Fibroblast of skin of left quadriceps (primary cell): ENCODE results near the gene SLC44A2.
A peak's percentile ranks its signal among the peaks of the same experiment; 100 is the strongest.
"Not testable (repeated sequence)": the region's sequence is repeated elsewhere in the genome, so short reads cannot be mapped to it uniquely, and the experiment has no call there.

ENCODE experiments used
- DNase-seq, 2 experiments: peaks; one replicate each; pipeline ENCODE4 v3.0.0-alpha.2; 2013; ENCODE audit warnings: low read depth in 2 of 2

The SLC44A2 gene

GRCh38 chr19:10651851-10652250, 26.5 kb downstream of the SLC44A2 start:
- DNase-seq = no peak

GRCh38 chr19:10653482-10653731, 28.1 kb downstream of the SLC44A2 start:
- DNase-seq = no peak

GRCh38 chr19:10653732-10654609, 28.6 kb downstream of the SLC44A2 start, which contains the start of gene ILF3:
Gene ILF3 (plus strand): TSS chr19:10654346. CDS start chr19:10670606, 16,260 bp downstream.
- DNase-seq = peak; percentile 100

- DNase-seq = peak in 1 of 2 experiments; percentile 17
Measured at GRCh38 chr19:10654610-10655456, 29.5 kb downstream of the SLC44A2 start.

GRCh38 chr19:10655457-10656312, 30.3 kb downstream of the SLC44A2 start:
- DNase-seq = no peak

- DNase-seq = no peak
Measured at GRCh38 chr19:10660346-10660745, 35.0 kb downstream of the SLC44A2 start.

- no peak for DNase-seq
Measured at GRCh38 chr19:10661946-10662345, 36.6 kb downstream of the SLC44A2 start.

GRCh38 chr19:10662384-10663251, 37.3 kb downstream of the SLC44A2 start:
- DNase-seq = no peak

GRCh38 chr19:10663252-10663563, 37.9 kb downstream of the SLC44A2 start:
- DNase-seq = not testable (repeated sequence)

GRCh38 chr19:10667867-10668266, 42.5 kb downstream of the SLC44A2 start:
- DNase-seq = no peak

GRCh38 chr19:10669246-10669645, 43.9 kb downstream of the SLC44A2 start:
- no peak for DNase-seq

- peak; percentile 52 to 55 for DNase-seq
Measured at GRCh38 chr19:10670182-10670581, 44.8 kb downstream of the SLC44A2 start.

GRCh38 chr19:10670876-10671804, 45.8 kb downstream of the SLC44A2 start:
- no peak for DNase-seq

GRCh38 chr19:10671922-10672321, 46.6 kb downstream of the SLC44A2 start:
- not testable (repeated sequence) for DNase-seq

GRCh38 chr19:10675214-10675613, 49.9 kb downstream of the SLC44A2 start:
- DNase-seq = not testable (repeated sequence)

GRCh38 chr19:10677751-10678150, 52.4 kb downstream of the SLC44A2 start:
- DNase-seq = no peak

- DNase-seq = no peak
Measured at GRCh38 chr19:10678813-10679212, 53.5 kb downstream of the SLC44A2 start.

- no peak for DNase-seq
Measured at GRCh38 chr19:10679743-10680142, 54.4 kb downstream of the SLC44A2 start.

- DNase-seq = no peak
Measured at GRCh38 chr19:10680545-10681135, 55.3 kb downstream of the SLC44A2 start.

- no peak for DNase-seq
Measured at GRCh38 chr19:10681658-10682057, 56.3 kb downstream of the SLC44A2 start.
